WERI-Rb-1 (cell line): ENCODE data around the gene ARHGEF4.

Experiments used
- DNase-seq: peaks from one replicate; pipeline ENCODE4 v3.0.0-alpha.2; 2020
- H3K27ac ChIP-seq: fragments of 250-450 bp; sonication (Bioruptor Pico); 2 replicates; pipeline ENCODE4 v1.5.1; 2020; ENCODE audit warnings: mild to moderate bottlenecking, moderate library complexity
- H3K27me3 ChIP-seq: fragments of 250-450 bp; sonication (Bioruptor Pico); 2 replicates; pipeline ENCODE4 v1.5.1; 2021; ENCODE audit warnings: mild to moderate bottlenecking, low read depth, moderate library complexity; ENCODE audit not compliant: insufficient read depth, severe bottlenecking
- H3K36me3 ChIP-seq: fragments of 250-450 bp; sonication (Bioruptor Pico); 2 replicates; pipeline ENCODE4 v1.5.1; 2020; ENCODE audit warnings: mild to moderate bottlenecking, moderate library complexity
- H3K4me3 ChIP-seq: 2 replicates; pipeline ENCODE4 v1.5.1; 2011; ENCODE audit warnings: low read depth, mild to moderate bottlenecking, control low read depth, low read length
- H3K9me3 ChIP-seq: fragments of 250-450 bp; sonication (Bioruptor Pico); 2 replicates; pipeline ENCODE4 v1.5.1; 2021; ENCODE audit warnings: mild to moderate bottlenecking, moderate library complexity; ENCODE audit not compliant: severe bottlenecking
- CTCF ChIP-seq: IDR thresholded peaks from 2 replicates; pipeline ENCODE4 v1.5.1; 2011; ENCODE audit warnings: low read depth, mild to moderate bottlenecking, control low read depth, inconsistent platforms, low read length

The ARHGEF4 gene

GRCh38 chr2:130820279-130820861, 16.3 kb upstream of the ARHGEF4 start:
- Histone ChIP-seq H3K4me3 (no peak overlapping the region), H3K9me3 (no peaks in the 10 kb centered on the region), H3K36me3 (no peaks in the 10 kb centered on the region), H3K27ac (peak overlapping the region; percentile 34; the same call in 1 of the 2 replicates), H3K27me3 (no peaks in the 10 kb centered on the region)
- no peak for DNase-seq
- no peak for TF ChIP-seq CTCF

GRCh38 chr2:130821867-130822266, 14.8 kb upstream of the ARHGEF4 start:
- TF ChIP-seq CTCF, result no peak
- no peak for DNase-seq
- Histone ChIP-seq H3K27ac (no peak overlapping the region), H3K36me3 (no peaks in the 10 kb centered on the region), H3K27me3 (no peaks in the 10 kb centered on the region), H3K4me3 (no peak overlapping the region), H3K9me3 (no peaks in the 10 kb centered on the region)

- no peaks in the 10 kb centered on the region for H3K9me3 ChIP-seq
- H3K4me3 ChIP-seq, result no peak overlapping the region
- H3K27me3 ChIP-seq, result no peaks in the 10 kb centered on the region
- TF ChIP-seq CTCF, result no peak
- no peak for DNase-seq
- H3K27ac ChIP-seq, result no peak overlapping the region
- no peaks in the 10 kb centered on the region for H3K36me3 ChIP-seq
Measured at GRCh38 chr2:130822766-130823165, 13.9 kb upstream of the ARHGEF4 start.

GRCh38 chr2:130823171-130823885, 13.4 kb upstream of the ARHGEF4 start:
- Histone ChIP-seq H3K27ac (no peak overlapping the region), H3K9me3 (no peaks in the 10 kb centered on the region)
- peak; percentile 47 for DNase-seq

GRCh38 chr2:130823886-130824491, 12.7 kb upstream of the ARHGEF4 start:
- H3K27me3 ChIP-seq, result no peaks in the 10 kb centered on the region
- no peak for TF ChIP-seq CTCF
- H3K36me3 ChIP-seq, result no peaks in the 10 kb centered on the region
- no peak for DNase-seq
- H3K9me3 ChIP-seq, result no peaks in the 10 kb centered on the region
- H3K4me3 ChIP-seq, result no peak overlapping the region
- H3K27ac ChIP-seq, result no peak overlapping the region

More at GRCh38 chr2:130823171-130823885, 13.4 kb upstream of the ARHGEF4 start:
- Histone ChIP-seq H3K4me3 (no peak overlapping the region), H3K36me3 (no peaks in the 10 kb centered on the region), H3K27me3 (no peaks in the 10 kb centered on the region)
- no peak for TF ChIP-seq CTCF
